ENCODE measurements around the gene TMCC2.

GRCh38 chr1:205275916-205276688 lies 48.4 kb downstream of the TMCC2 start:
- no peak for TF ChIP-seq ZBTB33 (IDR thresholded peaks at IDR 0.05; ENCODE audit: extremely low read depth, insufficient replicate concordance, low read length)
- TF ChIP-seq CEBPB (IDR thresholded peaks at IDR 0.05; ENCODE audit: low read depth) = no peak
- no peak for TF ChIP-seq POLR2A (IDR thresholded peaks at IDR 0.05; ENCODE audit: borderline replicate concordance, extremely low read depth, insufficient read depth, insufficient read length)
- TF ChIP-seq CTCF (IDR thresholded peaks at IDR 0.05 in 2 of 3, conservative IDR thresholded peaks at IDR 0.05 in 1 of 3; ENCODE audit: borderline replicate concordance in 1 of 3, insufficient read depth in 1 of 3, low read depth in 2 of 3, low read length in 2 of 3) = no peak
- no peak for TF ChIP-seq EZH2 (IDR thresholded peaks at IDR 0.05)
- TF ChIP-seq ZNF274 (IDR thresholded peaks at IDR 0.05; ENCODE audit: low read depth, low read length) = no peak
- no peak for TF ChIP-seq REST (IDR thresholded peaks at IDR 0.05; ENCODE audit: low read depth)
- no peak for TF ChIP-seq SRF (IDR thresholded peaks at IDR 0.05; ENCODE audit: low read depth)
- no peak for TF ChIP-seq RAD21 (IDR thresholded peaks at IDR 0.05; ENCODE audit: low read depth)
- no peak for TF ChIP-seq ATF3 (IDR thresholded peaks at IDR 0.05)
- no peak for TF ChIP-seq EGR1 (IDR thresholded peaks at IDR 0.05; ENCODE audit: low read depth)
